HG02759 (cell line): ENCODE results near the gene SENP8.
"Not testable (repeated sequence)": the region's sequence is repeated elsewhere in the genome, so short reads cannot be mapped to it uniquely, and the experiment has no call there.

Source experiments
- ATAC-seq: cut with Tn5 transposase; IDR thresholded peaks from one replicate; pipeline ENCODE4 v1.9.1; 2021; ENCODE audit warnings: mild to moderate bottlenecking, moderate library complexity; ENCODE audit not compliant: unreplicated experiment

SENP8 gene

DNA sequence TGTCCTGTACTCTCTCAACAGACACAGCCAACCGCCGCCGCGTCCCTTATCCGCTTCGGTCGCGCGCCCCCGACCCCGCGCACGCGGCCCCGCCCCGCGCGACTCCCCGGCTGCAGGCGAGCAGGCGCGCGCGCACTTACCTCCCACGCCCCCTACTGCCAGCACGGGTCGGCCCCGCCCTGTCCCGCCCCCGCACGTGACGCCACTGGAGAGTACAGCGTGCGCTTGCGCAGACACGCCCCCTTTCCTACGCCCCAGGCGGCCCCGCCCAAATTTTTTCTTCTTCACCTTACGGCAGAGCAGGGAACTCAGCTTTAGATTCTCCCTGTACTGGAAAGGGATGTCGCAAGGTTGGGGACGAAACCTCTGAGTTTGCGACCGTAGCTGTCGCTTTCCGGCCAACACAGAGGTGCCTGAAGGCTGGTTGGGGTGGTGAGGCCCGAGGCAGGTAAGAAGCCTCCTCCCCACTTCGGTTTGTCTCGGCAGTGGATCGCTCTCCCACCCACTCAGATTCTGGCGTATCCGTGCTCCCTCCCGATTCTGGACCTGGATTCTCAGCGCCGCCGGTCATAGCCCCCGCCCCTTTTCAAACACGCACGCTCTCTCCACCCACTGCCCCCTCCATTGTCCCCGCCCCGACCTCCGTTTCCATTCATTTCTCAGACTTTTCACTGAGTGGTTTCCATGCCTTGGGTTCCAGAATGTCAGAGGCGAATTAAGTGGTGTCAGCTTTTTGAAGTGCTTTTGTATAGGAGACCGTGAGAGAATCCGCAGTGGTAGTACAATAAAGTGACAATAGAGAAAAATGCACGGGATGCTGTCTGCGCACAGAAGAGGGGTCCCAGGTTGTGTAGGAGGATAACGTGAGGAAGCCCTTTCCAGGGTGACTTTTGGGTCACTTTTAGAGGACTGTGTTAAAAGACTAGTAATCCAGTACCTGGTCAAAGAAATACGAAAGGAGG lies at the start of gene SENP8, which contains the start of gene MYO9A:
Gene SENP8, plus strand, starts transcription at position 387 of the 962 bp plus-strand sequence. CDS start 21,221 bp downstream, outside the sequence.
Gene MYO9A, minus strand, starts transcription at position 134 of the 962 bp plus-strand sequence. CDS start 71,587 bp downstream, outside the sequence.
- ATAC-seq, result peak; percentile 72

DNA sequence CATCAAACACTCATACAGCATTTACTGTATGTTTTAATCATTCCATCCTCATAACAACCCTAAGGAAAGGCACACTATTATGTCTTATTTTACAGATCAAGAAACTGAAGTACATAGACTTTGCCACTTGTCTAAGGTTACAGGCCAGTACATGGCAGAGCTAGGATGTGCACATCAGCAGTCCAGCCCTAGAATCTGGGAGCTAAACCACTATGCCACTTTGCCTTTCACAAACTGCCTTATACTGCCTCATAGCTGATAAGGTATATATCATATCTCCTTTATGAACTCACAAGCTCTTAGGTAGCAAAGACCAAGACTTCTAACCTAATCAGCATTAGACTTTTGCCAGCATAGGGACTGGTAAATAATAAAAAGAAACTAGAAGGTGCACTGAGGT lies 49.3 kb upstream of the SENP8 start:
- ATAC-seq, result no peak

DNA sequence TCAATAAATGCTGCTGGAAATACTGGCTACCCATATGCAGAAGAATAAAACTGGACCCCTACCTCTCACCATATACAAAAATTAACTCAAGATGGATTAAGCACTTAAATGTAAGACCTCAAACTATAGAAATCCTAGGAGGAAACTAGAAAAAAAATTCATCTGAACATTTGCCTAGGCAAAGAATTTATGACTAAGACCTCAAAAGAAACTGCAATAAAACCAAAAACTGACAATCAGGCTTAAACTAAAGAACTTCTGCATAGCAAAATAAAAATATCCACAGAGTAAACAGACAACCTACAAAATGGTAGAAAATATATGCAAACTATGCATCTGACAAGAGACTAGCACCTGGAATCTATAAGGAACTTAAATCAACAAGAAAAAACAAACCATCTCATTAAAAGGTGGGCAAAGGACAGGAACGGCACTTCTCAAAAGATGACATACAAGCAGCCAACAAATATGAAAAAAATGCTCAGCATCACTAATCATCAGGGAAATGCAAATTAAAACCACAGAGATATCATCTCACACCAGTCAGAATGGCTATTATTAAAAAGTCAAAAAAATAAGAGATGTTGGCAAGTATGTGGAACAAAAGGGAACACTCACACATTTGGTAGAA lies 47.3 kb upstream of the SENP8 start:
- ATAC-seq, result no peak

DNA sequence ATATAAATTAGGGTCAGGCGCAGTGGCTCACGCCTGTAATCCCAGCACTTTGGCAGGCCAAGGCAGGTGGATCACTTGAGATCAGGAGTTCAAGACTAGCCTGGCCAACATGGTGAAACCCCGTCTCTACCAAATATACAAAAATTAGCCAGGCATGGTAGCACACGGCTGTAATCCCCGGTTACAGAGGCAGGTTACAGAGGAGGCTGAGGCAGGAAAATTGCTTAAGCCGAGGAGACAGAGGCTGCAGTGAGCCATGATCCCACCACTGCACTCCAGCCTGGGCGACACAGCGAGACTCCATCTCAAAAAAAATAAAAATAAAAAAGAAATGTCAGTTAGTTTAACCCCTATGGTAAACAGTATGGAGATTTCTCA lies 46.8 kb upstream of the SENP8 start:
- not testable (repeated sequence) for ATAC-seq

DNA sequence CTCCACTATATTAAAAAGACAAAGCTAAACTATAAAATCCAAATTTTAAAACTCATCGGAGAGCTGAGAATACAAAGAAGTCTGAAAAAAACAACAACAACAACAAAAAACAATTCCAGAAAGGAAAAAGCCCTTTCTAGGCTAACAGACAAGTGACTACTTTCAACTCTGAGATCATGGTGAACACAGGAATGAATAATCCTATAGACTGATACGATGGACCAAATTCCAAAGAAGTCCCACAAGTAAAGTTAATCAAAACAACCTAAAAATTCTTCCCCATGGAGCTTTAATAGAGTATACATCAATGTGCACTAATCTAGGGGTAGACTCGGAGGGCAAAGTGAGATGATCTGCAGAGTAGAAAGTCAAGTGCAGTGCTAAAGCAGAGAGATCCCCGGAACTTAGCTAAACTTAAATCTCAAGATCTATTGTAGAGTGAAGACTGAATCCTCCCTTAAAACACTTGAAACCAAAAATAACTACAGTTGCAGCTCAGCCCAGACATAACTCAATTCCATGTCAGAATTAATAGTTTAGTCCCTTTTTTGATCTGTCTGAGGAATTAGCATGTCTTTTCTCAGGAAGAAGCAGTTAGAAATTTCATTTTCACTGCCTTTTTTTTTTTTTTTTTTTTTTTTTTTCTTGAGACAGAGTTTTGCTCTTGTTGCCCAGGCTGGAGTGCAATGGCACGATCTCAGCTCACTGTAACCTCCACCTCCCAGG lies 43.7 kb upstream of the SENP8 start:
- no peak for ATAC-seq

DNA sequence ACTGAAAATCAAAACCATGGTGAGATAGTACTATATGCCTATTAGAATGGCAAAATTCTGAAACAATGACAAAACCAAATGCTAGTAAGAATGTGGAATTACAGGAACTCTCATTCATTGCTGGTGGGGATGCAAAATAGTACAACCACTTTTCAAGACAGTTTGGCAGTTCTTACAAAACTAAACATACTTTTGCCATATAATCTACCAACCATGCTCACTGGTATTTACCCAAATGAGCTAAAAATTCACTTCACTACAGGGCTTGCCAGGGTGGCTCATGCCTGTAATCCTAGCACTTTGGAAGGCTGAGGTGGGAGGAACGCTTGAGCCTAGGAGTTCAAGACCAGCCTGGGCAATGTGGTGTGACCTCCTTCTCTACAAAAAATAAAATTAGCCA lies 40.3 kb upstream of the SENP8 start:
- ATAC-seq, result no peak

DNA sequence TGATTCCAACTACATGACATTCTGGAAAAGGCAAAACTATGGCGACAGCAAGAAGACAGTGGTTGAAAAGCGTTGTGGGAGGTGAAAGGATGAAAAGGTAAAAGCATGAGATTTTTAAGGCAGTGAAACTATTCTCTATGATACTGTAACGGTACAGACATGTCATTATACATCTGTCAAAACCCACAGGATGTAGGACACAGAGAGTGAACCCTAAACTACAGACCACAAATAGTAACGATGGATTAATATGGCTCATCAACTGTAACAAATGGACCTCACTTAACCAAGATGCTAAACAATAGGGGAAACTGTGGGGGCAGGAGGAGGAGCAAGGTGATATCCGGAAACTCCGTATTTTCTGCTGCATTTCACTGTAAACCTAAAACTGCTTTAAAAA lies 39.3 kb upstream of the SENP8 start:
- no peak for ATAC-seq

DNA sequence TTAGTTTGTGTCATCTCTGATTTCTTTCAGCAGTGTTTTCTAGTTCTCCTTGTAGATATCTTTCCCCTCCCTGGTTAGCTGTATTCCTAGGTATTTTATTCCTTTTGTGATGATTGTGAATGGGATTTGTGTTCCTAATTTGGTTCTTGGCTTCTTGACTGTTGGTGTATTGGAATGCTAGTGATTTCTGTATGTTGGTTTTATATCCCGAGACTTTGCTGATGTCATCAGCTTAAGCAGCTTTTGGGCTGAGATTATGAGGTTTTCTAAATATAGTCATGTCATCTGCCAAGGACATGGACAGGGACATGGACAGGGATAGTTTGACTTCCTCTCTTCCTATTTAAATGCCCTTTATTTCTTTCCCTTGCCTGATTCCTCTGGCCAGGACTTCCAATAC lies 36.0 kb upstream of the SENP8 start:
- ATAC-seq, result no peak

DNA sequence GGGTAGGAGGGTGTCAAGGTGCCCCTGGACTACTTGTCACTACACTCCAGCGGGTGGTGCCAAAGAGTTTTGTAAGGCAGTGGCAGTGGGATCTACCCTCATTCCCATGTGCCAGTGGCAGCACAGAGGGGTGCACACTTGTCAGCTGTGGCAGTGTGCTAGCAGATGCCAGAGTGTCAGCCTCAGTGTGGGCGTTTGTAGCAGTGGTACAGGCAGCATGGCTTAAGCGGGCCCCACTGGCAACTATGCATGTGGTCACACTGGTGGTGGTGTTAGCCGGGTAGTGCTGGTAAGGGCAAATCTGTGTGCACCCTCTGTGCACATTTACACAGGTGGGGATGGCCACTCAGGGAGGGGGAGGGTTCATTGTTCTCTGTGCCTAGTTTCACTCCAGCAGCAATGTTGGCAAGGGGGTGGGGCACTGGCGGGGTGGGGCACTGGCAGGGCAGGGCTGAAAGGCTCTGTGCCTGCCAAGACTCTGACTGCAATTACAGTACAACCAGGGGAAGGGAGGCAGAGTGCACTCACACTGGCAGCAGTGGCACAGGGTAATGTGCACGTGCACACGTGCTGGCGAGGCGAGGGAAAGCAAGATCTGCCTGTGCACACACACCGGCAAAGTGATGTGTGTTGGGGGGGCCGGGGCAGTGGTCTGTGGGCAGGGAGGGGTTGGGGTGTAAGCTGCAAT lies 32.0 kb upstream of the SENP8 start:
- ATAC-seq, result no peak

DNA sequence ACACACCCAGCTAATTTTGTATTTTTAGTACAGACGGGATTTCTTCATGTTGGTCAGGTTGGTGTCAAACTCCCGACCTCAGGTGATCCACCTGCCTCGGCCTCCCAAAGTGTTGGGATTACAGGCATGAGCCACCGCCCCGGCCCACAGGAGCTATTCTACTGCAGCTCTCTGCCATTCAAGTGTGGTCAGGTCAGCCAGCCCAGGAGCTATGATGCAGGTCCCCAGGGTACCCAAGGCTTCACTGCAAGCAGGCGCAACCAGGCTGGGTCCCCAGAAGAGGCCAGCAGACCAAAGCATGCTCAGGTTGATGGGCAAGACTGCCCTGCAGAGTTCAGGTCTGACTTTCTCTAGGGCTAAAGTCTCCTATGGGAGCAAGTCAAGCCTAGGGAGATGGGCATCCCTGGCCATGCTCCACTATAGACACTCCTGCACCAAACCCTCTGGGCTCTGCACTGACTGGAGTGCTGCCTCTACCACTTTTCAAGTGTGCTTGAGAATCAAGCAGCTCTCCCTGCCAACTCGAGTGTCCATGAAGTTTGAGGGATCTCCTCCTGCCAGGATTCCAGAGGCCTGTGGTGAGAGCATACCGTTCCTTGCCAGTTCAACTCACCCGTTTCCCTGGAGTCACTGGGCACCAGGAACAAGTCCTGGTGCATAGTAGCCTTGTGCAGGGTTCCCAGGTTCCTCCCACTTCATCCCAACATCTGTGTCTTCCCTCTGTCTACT lies 31.1 kb upstream of the SENP8 start:
- no peak for ATAC-seq

DNA sequence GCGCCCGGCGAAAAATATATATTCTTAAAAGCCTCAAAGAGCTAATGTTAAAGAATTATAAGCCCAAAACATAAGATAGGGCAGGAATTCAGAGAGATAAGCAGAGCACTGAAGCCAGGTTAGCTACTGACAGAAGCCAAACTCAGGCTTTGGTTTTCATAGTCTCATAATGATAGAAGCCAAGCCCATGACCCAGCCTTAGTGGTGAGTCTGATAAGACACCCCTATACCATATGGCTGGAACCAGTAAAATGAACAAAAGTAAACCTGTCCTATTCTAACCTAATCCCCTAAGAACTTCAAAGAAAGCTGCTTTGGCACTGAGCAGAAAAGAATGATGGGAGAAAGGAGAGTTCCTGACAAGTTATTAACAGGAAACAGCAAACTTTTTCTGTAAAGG lies 26.2 kb upstream of the SENP8 start:
- no peak for ATAC-seq

DNA sequence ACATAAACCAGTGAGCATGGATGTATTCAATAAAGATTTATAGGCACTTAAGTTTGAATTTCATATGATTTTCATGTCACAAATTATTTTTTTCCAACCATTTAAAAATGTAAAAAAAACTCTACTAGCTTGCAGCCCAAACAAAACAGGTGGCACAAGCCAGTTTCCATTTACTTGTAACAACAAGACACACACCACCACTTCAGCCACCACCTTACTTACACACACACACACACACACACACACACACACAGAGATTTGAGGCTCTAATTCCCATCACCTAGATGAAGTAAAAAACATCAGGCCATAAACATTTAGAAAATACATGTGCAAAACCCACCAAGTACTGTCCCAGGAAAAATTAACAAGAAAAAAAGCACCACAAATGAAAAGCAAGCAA lies 25.5 kb upstream of the SENP8 start:
- ATAC-seq, result no peak

DNA sequence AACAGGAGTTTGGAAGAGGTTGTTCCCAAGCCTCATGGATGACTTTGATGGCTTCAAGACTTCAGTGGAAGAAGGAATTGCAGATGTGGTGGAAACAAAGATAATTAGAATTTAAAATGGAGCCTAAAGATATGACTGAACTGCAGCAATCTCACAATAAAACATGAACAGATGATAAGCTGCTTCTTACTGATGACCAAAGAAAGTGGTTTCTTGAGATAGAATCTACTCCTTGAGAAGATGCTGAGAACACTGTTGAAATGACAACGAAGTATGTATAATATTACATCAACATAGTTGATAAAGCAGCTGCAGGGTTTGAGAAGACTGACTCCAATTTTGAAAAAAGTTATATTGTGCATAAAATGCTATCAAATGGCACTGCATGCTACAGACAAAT lies 21.4 kb upstream of the SENP8 start:
- ATAC-seq, result no peak

DNA sequence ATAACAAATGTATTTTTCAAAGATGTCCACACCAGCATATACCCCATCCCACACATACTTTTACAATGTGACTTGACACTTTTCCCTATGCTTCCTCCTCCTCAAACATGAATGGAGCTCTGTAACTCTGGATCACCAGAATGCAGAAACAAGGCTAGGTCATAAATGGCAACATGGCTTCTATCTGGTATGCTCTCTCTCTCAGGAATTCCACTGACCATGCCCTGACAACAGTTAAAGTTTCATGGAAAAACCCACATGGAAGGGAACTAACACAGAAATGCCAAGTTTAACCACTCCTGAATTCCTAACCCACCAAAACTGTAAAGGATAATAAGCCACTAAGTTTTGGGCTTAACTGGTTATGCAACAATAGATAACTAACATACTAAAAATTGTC lies 20.2 kb upstream of the SENP8 start:
- no peak for ATAC-seq

DNA sequence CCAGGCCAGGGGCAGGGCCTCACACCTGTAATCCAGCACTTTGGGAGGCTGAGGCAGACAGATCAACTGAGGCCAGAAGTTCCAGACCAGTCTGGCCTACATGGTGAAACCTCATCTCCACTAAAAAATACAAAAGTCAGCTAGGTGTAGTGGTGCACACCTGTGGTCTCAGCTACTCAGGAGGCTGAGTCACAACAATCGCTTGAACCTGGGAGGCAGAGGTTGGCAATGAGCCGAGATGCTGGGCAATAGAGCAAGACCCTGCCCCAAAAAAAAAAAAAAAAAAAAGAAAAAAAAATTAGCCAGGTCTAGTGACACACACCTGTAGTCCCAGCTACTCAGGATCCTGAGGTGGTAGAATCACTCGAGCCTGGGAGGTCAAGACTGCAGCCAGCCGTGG lies 19.0 kb upstream of the SENP8 start:
- ATAC-seq, result no peak

DNA sequence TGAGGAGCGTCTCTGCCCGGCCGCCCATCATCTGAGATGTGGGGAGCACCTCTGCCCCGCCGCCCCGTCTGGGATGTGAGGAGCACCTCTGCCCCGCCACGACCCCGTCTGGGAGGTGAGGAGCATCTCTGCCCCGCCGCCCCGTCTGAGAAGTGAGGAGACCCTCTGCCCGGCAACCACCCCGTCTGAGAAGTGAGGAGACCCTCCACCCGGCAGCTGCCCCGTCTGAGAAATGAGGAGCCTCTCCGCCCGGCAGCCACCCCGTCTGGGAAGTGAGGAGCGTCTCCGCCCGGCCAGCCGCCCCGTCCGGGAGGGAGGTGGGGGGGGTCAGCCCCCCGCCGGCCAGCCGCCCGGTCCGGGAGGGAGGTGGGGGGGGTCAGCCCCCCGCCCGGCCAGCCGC lies 17.7 kb upstream of the SENP8 start:
- not testable (repeated sequence) for ATAC-seq

DNA sequence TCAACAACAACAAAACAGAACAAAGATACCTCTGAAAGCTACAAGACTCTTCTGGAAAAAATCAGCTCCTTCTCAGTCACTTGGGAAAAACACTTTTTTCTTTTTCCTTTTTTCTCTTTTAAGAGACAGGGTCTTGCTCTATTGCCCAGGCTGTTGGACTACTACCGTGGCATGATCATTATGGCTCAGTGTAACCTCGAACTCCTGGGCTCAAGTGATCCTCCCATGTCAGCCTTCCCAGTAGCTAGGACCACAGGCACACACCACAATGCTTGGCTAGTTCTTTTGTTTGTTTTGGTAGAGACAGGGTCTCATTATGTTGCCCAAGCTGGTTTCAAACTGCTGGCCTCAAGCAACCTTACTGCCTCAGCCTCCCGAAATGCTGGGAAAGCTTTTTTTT lies 13.1 kb upstream of the SENP8 start:
- no peak for ATAC-seq

DNA sequence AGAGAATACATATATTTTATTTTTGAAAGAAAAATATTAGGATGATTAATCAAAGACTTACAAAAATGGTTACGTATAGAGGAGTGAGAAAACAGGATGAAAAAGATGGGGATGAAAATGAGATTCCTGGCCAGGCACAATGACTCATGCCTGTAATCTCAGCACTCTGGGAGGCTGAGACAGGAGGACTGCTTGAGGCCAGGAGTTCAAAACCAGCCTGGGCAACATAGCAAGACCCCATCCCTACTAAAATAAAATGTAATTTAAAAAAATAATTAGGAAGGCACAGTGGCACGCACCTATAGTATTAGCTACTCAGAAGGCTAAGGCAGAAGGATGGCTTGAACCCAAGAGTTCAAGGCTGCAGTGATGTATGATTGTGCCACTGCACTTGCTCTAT lies 12.1 kb upstream of the SENP8 start:
- no peak for ATAC-seq

DNA sequence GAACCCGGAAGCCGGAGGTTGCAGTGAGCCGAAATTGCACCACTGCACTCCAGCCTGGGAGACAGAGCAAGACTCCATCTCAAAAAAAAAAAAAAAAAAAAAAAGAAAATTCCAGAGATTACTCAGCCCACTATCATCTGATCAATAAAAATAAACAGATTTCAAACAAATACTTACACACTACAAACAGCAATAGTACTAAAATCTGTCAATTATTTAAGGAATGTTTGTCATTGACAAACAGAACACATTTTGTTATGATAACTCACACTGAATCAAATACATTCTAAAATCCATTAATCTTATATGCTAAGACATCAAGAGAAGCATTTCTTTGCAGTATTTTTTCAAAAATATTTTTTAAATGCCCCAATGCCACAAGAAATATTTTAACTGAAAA lies 7.8 kb upstream of the SENP8 start:
- no peak for ATAC-seq

DNA sequence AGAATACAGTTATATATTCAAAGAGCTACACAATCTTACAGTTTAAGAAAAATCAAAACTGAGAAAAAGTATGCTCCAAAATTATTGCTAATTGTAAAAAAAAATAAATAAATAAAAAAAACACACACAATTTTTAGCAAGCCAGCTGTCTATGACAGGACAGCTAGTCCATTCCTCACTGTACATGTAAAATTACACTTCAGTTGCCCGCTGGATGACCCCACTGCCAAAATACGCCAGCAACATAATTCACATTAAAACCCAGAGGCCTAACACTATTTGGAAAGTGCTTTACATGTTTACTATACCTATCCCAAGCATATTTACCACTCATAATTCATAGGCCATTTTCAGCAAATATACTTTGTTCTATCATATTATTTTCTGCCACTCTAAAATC lies 6.1 kb upstream of the SENP8 start:
- ATAC-seq, result no peak
